Femur (tissue), 1 donor: ENCODE results near the gene WSCD2.

Experiments
- DNase-seq: peaks from one replicate; pipeline ENCODE4 v3.0.0-alpha.2; 2017

WSCD2 gene

DNA sequence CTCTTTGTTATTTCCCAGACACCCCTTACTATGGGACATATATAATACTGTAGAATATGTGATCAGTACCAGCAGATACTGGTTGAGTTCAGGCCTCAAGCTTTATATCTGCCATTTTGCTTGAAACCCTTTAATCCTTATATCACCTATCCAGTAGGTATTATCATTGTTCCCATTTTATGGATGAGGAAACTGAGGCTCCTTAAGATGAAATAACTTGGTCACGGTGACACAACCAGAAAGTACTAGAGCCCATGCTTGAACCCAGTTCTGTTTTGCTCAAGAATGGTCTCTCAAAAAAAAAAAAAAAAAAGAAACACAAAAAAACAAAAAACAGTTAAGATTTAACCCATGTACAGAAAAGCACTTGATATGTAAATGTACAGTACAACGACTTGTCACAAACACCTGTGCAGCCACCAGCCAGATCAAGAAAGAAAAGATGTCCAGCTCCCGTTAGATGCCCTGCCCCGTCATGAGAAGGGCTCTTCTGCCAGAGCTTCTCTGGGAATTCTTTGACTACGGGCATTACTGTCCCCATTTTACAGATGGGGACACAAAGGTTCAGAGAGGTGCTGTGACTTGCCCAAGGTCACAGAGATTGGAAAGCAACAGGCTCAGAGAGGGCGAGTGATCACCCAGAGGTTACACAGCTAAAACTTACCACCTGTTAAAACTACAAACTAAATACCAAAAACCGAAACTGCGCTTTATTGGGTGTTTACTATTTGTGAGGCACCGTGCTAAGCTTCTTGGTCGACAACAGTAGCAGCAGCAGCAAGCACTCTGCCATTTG lies 669 bp upstream of the WSCD2 start:
- DNase-seq = no peak

DNA sequence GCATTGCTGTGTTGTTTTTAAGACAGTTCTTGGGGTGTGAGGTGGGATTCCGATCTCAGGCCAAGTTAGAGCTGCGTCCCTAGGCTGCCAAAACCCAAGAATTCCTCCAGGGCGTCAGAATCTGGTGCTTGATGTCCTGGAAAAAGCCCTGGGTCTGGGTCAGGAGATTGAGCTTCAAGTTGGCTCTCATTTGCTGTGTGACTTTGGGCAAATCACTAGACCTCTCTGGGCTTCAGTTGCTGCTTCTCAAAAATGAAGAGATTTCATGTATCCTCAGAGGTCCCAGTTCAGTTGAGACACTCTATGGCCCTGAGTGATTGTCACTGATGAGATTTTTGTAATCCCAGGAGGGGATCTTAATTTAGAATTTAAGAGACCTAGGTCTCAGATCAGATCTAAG lies 1.9 kb downstream of the WSCD2 start:
- no peak for DNase-seq

DNA sequence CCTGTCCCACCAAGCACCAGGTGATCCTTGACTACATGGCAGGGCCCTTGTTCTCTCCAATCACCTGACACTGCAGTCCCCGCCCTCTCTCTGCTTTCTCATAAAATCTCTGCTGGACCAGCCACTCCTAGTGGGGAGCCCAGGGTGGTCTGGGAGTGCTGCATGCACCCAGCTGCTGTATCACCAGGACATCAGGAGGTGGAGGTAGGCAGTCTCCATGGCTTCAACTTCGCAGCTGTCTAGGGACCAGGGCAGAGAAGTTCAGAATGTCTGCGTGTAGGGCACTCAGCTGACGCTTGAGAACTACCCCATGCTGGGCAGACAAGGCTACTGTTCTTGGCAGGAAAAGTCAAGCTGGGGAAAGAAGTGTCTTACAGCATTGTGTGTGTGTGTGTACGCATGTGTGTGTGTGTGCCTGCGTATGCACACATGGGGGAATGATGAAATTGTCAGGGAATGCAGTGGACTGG lies 2.6 kb downstream of the WSCD2 start:
- no peak for DNase-seq

GRCh38 chr12:108133482-108133881 lies 4.4 kb downstream of the WSCD2 start:
- no peak for DNase-seq

- DNase-seq = no peak
These were observed 5.7 kb downstream of the WSCD2 start for GRCh38 chr12:108134744-108135143.

DNA sequence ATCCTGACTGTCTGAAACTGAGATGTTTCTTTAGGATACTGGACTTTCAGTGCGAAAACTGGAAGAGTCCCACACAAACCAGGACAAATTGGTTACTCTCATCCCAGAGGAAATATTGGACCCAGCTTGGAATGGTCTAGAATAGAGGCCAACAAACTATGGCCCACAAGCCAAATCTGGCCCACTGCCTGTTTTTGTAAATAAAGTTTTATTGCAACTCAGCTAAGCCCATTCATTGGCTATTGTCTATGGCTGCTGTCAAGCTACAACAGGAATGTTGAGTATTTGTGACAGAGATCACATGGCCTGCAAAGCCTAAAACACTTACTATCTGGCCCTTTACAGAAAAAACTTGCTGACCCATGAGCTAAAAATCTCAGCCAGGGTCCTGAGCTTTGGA lies 6.5 kb downstream of the WSCD2 start:
- no peak for DNase-seq

GRCh38 chr12:108136697-108137096 lies 7.6 kb downstream of the WSCD2 start:
- DNase-seq = no peak

DNA sequence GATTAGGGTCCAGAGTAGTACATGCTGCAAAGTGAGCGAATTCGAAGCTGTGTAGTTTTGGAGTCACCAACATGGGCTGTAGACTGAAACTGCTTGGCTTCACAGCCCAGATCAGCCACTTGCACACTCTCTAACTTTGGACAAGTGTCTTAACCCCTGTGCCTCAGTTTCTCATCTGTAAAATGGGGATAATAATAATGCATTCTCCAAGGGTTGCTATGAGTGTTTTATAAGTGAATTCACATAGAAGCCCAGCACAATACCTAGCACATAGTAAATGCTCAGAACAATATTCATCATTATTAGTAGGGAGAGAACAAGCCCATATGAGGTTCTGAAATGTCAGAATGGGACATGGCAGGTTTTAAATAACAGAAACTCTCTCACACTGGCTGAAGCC lies 10.4 kb downstream of the WSCD2 start:
- DNase-seq = no peak

- DNase-seq = no peak
These were observed 11.4 kb downstream of the WSCD2 start for GRCh38 chr12:108140501-108140900.

GRCh38 chr12:108141600-108142130 lies 12.6 kb downstream of the WSCD2 start:
- DNase-seq = no peak

DNA sequence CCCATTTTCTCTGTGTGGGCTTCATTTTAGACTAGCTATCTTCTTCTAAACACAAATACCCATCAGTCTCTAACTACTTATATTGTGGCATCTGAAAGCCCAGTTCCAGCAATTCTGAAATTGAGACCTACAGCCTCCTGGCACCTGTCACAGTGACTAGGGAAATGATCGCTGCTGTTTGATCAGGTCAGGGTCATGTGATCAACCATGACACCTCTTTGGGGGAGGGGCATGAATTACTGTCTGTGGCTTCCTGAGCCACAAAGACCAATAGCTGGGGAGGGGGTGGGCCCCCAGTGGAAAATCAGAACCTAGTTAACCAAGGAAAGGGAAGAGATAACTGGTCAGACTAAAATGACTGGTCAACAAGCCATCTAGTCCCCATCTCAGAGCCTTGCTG lies 14.1 kb downstream of the WSCD2 start:
- no peak for DNase-seq

DNA sequence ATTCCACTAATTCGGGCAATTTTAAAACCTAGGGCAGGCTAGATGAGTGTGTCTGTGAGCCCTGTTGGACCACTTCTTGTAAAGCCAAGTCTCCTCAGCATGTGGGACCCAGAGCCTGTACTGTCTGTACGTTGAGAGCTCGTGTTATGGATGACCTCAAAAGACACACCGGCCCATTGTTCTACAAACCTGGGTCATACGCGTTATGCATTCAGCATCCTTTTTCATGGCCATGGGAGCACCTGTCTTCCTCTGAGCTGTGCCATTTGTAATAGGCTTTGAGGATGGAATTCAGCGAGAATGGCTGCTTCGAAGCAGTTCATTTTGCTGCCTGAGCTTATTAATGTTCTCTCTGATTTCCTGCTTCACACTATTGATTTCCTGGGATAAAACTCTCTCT lies 15.0 kb downstream of the WSCD2 start:
- no peak for DNase-seq

GRCh38 chr12:108145011-108145410 lies 15.9 kb downstream of the WSCD2 start:
- DNase-seq = no peak

DNA sequence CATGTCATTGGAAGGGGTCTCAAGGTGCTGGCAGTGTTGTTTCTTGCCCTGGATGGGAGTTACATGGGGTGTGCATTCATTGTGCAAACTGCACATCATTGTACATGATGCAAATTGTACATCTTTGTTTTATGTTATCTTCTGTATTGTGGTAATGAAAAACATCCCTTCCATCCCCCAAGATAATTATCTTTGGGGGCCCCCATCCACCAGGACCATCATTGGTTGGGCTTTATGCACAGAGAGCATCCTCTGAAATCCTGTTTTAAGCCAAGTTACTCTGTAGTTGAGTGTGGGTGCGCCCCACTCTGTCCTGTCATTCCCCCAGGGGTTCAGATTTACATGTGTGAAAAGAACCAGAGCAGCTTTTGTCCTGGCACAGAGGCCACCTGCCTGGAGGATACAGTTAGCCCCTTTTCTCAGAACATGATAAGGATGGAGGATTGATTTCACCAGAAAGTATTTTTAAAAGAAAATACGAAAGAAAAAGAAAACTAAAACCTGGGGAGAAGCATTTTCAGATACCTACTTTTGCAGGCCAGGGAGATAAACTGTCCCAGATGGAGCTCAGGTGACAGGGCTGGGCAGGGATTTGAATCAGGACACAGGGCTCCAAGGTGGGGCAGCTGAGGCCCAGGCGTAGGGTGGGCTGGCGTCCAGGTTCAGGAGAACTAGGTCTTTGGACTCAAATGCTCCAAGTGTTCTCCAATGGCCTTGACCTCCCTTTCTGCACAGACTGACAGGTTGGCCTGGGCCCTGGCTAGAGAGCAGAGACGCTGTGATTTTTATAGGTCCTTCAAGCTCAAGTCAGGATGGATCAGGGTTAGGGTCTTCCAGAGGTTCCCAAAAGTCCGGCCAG lies 17.2 kb downstream of the WSCD2 start:
- no peak for DNase-seq

GRCh38 chr12:108147279-108147678 lies 18.2 kb downstream of the WSCD2 start:
- no peak for DNase-seq

GRCh38 chr12:108148521-108149074 lies 19.5 kb downstream of the WSCD2 start:
- DNase-seq = no peak

DNA sequence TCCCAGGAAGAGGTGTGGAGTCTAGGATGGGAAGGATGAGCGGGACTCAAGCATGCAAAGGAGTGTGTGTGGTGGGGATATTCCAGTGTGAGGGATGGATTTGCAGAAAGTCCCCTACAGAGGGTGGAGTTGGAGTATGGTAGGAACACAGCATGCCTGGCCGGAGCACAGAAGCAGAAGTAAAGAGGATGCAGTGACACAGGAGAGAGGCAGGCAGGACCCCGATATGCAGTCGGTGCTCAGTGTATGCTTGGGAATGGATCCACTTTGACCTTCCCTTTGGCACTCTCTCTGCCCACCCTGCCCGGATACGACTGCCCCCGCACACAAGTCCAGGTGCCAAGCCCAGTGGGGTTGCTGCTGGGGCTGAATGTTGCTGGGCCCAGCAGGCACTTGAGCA lies 21.3 kb downstream of the WSCD2 start:
- no peak for DNase-seq

DNA sequence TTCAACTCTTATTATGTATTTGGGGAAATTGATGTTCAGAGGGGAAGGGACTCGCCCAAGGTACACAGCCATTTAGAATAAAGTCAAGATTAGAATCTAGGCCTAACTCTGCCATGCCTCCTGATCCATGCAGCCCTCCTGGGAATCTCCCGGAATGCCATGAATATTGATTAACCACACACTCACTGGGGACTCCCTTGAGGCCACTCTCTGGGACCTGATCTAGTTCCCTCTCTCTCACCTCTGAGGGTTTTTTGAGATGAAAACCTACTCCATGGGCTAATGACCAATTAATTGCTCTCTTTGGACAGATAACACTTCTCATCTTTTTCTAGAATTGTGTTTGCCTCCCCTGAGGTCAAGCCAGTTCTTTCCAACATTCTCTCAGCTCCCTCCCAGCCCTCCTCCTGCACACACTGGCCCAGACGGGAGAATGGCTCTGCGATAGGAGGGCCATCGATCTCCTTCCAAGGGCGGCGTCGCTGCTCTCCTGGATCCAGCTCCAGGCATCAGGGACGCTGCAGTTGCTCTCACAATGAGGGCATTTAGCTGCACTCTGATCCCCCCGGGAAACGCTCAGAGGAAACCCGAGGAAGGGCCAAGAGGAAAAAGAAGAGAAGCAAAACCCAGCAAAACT lies 22.6 kb downstream of the WSCD2 start:
- no peak for DNase-seq

DNA sequence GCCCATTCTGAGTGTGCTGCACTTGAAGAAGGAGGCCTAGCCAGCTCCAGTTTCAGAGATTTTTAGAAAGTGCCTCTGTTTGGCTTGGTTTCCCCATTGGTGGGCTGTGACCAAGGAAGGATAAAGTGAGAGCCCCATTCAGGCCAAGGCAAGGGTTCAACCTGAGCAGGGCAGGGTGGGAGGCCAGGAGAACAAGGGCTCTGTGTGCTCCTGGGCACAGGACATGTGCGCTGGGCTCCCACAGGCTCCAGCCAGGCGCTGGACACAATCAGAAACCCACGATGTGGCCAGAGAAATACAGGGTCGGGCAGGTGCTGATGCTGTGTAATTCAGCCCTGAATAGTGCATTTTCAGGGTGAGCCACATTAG lies 23.1 kb downstream of the WSCD2 start:
- no peak for DNase-seq

- peak; percentile 37 for DNase-seq
These were observed 27.6 kb downstream of the WSCD2 start for GRCh38 chr12:108156717-108157116.

DNA sequence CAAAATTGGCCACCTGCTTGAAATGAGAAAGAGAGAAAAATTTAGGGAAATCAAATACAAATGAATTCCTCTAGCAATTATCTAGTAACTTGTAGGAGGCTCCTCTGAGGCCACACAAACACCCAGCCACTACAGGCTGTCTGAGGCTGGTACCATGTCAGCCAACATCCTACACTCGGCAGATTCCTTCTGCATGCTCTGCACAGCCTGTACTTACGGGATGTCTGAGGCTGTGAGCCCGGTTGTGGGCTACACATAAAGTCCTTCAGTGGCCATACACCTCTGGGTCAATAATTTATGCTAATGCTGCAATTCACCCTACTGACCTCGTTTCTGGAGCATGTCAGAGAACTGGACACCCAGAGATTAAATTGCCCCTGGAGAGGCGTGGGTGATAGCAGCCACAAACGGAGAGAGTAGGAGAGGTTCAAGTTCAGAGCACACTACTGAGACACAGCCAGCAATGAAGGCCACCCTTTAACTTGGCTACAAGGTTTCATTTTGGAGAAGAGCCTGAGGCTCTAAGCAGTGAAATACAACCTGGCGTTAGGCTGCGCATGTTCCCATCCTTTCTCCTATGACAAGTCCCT lies 28.9 kb downstream of the WSCD2 start:
- DNase-seq = no peak

DNA sequence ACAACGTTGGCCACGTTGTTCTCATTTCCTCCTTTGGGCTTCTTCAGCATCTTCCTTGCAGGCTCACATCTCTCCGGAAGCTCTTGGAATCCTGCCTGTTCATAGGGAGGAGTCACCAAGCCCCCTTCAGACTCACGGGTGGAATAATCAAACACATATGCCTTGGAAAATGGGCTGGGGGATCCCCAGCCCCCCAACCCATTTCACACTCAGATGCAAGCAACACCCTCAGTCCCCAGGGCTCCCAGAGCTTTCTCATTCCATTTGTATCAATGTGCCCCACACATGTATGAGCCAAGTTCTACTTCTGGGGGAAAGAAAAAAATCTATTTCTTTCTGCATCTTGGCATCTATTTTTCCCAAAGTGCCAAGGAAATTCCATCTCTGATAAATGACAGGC lies 33.1 kb downstream of the WSCD2 start:
- no peak for DNase-seq

GRCh38 chr12:108166505-108166904 lies 37.4 kb downstream of the WSCD2 start:
- DNase-seq = no peak
